MM.1S (cell line): Measurements from ENCODE around the gene ANKK1.

Experiments
- DNase-seq: peaks from one replicate; pipeline ENCODE4 v3.0.0-alpha.2; 2015
- H2AFZ ChIP-seq: fragments of 300-600 bp; sonication (generic); 2 replicates; pipeline ENCODE4 v1.6.0; 2016; ENCODE audit warnings: antibody characterized with exemption, low read length
- H3F3A ChIP-seq: fragments of 300-600 bp; sonication (generic); 2 replicates; pipeline ENCODE4 v1.6.1; 2016; ENCODE audit warnings: mild to moderate bottlenecking, antibody characterized with exemption, low read length, moderate library complexity, mixed read lengths; ENCODE audit not compliant: insufficient read depth
- H3K27ac ChIP-seq: fragments of 300-600 bp; sonication (generic); 2 replicates; pipeline ENCODE4 v1.5.1; 2016; ENCODE audit warnings: mild to moderate bottlenecking, low read length
- H3K27me3 ChIP-seq: fragments of 300-600 bp; sonication (generic); replicated peaks from 2 replicates; pipeline ENCODE4 v1.6.0; 2016; ENCODE audit warnings: low read length; ENCODE audit not compliant: insufficient read depth
- H3K36me3 ChIP-seq: fragments of 300-600 bp; sonication (generic); replicated peaks from 2 replicates; pipeline ENCODE4 v1.6.1; 2016; ENCODE audit warnings: mild to moderate bottlenecking, low read length, mixed read lengths; ENCODE audit not compliant: insufficient read depth
- H3K4me1 ChIP-seq: fragments of 300-600 bp; sonication (generic); 2 replicates; pipeline ENCODE4 v1.6.1; 2016; ENCODE audit warnings: low read length, mixed read lengths
- H3K4me2 ChIP-seq: fragments of 300-600 bp; sonication (generic); 2 replicates; pipeline ENCODE4 v1.6.0; 2016; ENCODE audit warnings: low read depth, low read length
- H3K4me3 ChIP-seq: fragments of 300-600 bp; sonication (generic); 2 replicates; pipeline ENCODE4 v1.5.1; 2016; ENCODE audit warnings: low read length, mixed read lengths
- H3K79me2 ChIP-seq: fragments of 300-600 bp; sonication (generic); 2 replicates; pipeline ENCODE4 v1.6.1; 2016; ENCODE audit warnings: mixed run types, low read length, mixed read lengths
- H3K9ac ChIP-seq: fragments of 300-600 bp; sonication (generic); 2 replicates; pipeline ENCODE4 v1.6.1; 2016; ENCODE audit warnings: low read length, mixed read lengths
- H3K9me2 ChIP-seq: fragments of 300-600 bp; sonication (generic); replicated peaks from 2 replicates; pipeline ENCODE4 v1.6.1; 2016; ENCODE audit warnings: mild to moderate bottlenecking, low read length, mixed read lengths; ENCODE audit not compliant: insufficient read depth
- H3K9me3 ChIP-seq: fragments of 300-600 bp; sonication (generic); replicated peaks from 2 replicates; pipeline ENCODE4 v1.6.1; 2016; ENCODE audit warnings: mild to moderate bottlenecking, low read length, mixed read lengths; ENCODE audit not compliant: insufficient read depth
- H4K20me1 ChIP-seq: fragments of 300-600 bp; sonication (generic); 2 replicates; pipeline ENCODE4 v1.6.1; 2016; ENCODE audit warnings: mild to moderate bottlenecking, low read length, moderate library complexity, mixed read lengths; ENCODE audit not compliant: insufficient read depth
- CTCF ChIP-seq: fragments of 300-600 bp; sonication (generic); IDR thresholded peaks from 2 replicates; pipeline ENCODE4 v1.5.1; 2016; ENCODE audit warnings: antibody characterized with exemption, low read length, mixed read lengths
- EZH2 ChIP-seq: fragments of 300-600 bp; sonication (generic); optimal IDR thresholded peaks from 2 replicates; pipeline ENCODE3; 2017; ENCODE audit warnings: low read depth, mild to moderate bottlenecking, antibody characterized with exemption, low read length, mixed read lengths
- EZH2phosphoT487 ChIP-seq: fragments of 300-600 bp; sonication (generic); IDR thresholded peaks from 2 replicates; pipeline ENCODE4 v1.6.1; 2018; ENCODE audit warnings: antibody characterized with exemption, low read length

Gene ANKK1

DNA sequence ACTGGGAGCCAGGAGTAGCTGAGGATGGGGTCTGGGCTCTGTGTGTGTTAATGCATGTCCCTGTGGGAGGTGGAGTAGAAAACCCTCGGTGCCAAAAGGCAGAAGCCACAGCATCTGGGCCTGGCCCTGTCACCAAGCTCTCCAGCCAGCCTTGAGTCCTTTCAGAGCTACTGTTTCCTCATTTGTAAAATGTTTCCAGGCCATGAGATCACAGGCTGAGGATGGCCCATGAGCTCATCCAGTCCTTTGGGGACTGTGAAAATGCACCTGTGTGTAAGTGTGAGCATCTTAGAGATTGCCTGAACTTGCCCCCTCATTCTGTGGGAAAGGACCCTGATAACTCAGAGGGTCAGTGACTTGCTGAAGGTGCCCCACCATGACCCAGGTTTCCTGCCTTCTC, 9.1 kb downstream of the ANKK1 start:
- Histone ChIP-seq H3K9me3 (no peaks in the 10 kb centered on the region), H3K27me3 (no peaks in the 10 kb centered on the region)

DNA sequence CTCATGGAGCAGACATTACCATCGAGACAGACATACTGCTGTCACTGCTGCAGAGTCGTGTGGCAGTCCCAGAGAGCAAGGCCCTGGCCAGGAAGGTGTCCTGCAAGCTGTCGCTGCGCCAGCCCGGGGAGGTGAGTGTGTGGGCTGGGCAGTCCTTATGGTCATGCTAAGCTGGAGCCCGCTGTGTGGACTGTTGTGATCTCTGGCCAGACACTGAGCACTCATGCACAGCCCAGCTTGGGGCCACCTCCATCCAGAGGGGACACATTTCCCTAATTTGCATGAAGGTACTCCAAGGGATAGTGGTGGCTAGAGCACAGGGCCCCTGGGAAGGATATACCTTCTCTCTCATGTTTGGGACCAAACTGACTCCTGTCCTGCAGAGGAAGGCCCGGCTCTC, 9.6 kb downstream of the ANKK1 start:
- Histone ChIP-seq H3K27ac (no peak overlapping the region), H3K4me2 (no peak overlapping the region), H3K4me3 (no peak overlapping the region), H3K9me2 (no peaks in the 10 kb centered on the region), H3F3A (0 out of 2 replicates have a peak, but pooled peaks cover under 1% of the 10 kb centered on the region), H3K9ac (no peak overlapping the region), H3K79me2 (no peaks in the 10 kb centered on the region), H3K36me3 (no peaks in the 10 kb centered on the region), H4K20me1 (no peaks in the 10 kb centered on the region), H3K27me3 (no peaks in the 10 kb centered on the region), H3K4me1 (peaks cover 5% of the 10 kb centered on the region), H2AFZ (no peak overlapping the region), H3K9me3 (no peaks in the 10 kb centered on the region)
- TF ChIP-seq CTCF, result no peak
- no peak for TF ChIP-seq EZH2phosphoT487
- no peak for TF ChIP-seq EZH2
- DNase-seq, result no peak

More for the DNA sequence above, 9.1 kb downstream of the ANKK1 start:
- Histone ChIP-seq H3K9ac (no peak overlapping the region), H3K36me3 (no peaks in the 10 kb centered on the region), H2AFZ (no peak overlapping the region), H3K79me2 (no peaks in the 10 kb centered on the region), H3K4me2 (no peak overlapping the region), H3F3A (peaks cover 5% of the 10 kb centered on the region; the same call in 1 of the 2 replicates), H3K27ac (no peak overlapping the region), H3K4me1 (peaks cover 10% of the 10 kb centered on the region), H3K4me3 (no peak overlapping the region), H4K20me1 (no peaks in the 10 kb centered on the region), H3K9me2 (no peaks in the 10 kb centered on the region)
- DNase-seq, result no peak
- TF ChIP-seq EZH2 (no peak), EZH2phosphoT487 (no peak), CTCF (no peak)

GRCh38 chr11:113397821-113398220, 10.2 kb downstream of the ANKK1 start:
- H3K9ac ChIP-seq, result no peak overlapping the region
- no peaks in the 10 kb centered on the region for H3K9me2 ChIP-seq
- no peak overlapping the region for H3K27ac ChIP-seq
- H3K9me3 ChIP-seq, result no peaks in the 10 kb centered on the region
- H3K4me1 ChIP-seq, result no peaks in the 10 kb centered on the region
- H3K4me2 ChIP-seq, result no peak overlapping the region
- H3K4me3 ChIP-seq, result no peak overlapping the region
- no peaks in the 10 kb centered on the region for H4K20me1 ChIP-seq
- H3F3A ChIP-seq, result no peaks in the 10 kb centered on the region
- DNase-seq, result no peak
- no peaks in the 10 kb centered on the region for H3K36me3 ChIP-seq
- no peak overlapping the region for H2AFZ ChIP-seq
- H3K27me3 ChIP-seq, result no peaks in the 10 kb centered on the region
- no peaks in the 10 kb centered on the region for H3K79me2 ChIP-seq
- TF ChIP-seq EZH2, result no peak
- no peak for TF ChIP-seq EZH2phosphoT487
- TF ChIP-seq CTCF, result no peak
